ENCODE data around the gene KCNJ4. TPM values are rescaled to one million over a fixed set of nuclear protein-coding genes. Genes with fewer than 3 reads are reported as not detected.
"Not testable (repeated sequence)": the region's sequence is repeated elsewhere in the genome, so short reads cannot be mapped to it uniquely, and the experiment has no call there.

KCNJ4 gene
- polyA plus RNA-seq, 1 donor (not counting 4 experiments of a cell fraction or from before 2014, with no cell fraction given) = not detected

DNA sequence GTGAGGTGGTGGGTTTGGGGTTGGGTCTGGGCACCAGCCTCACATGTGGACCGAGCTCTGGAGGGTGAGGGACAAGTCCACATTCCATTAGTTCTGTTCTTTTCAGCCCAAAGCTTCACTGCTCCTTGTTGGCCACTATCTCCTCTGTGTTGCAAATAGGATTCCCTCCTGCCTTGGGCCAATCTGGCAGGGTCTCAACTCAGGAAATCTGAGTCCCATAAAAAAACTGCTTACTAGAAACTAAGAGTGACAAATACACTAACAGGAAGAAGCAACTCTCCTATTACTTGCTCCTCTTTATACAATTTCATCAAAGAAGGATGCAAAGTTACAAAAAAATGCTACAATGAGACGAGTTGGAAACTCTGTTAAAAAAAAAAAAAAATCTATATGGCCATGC is 71.6 kb downstream of the KCNJ4 start:
- dilution Hi-C loops (cut with MboI; ENCODE audit: extremely low pct_ligation_motif_present, low sequenced_read_pairs) = no loop called here
- FAIRE-seq = no peak
- H3K4me1 ChIP-seq (ENCODE audit: control insufficient read depth, extremely low read depth, insufficient read depth, low read length) = no peaks in the 10 kb centered on the region
- no peak overlapping the region for H2AFZ ChIP-seq (ENCODE audit: control insufficient read depth, low read length)
- peaks cover 0 to 3% of the 10 kb centered on the region in 2 experiments for H3K36me3 ChIP-seq (ENCODE audit: control insufficient read depth in 2 of 2, extremely low read depth in 1 of 2, insufficient read depth in 2 of 2, low read length in 2 of 2)
- no peaks in the 10 kb centered on the region for H3K9me3 ChIP-seq (ENCODE audit: control insufficient read depth, low read depth, low read length)
- no peaks in the 10 kb centered on the region for H3K9me1 ChIP-seq (ENCODE audit: control insufficient read depth, extremely low read depth, insufficient read depth, low read length)
- H3K4me3 ChIP-seq (ENCODE audit: control insufficient read depth in 2 of 3, extremely low read depth in 1 of 3, insufficient read depth in 2 of 3, low read depth in 1 of 3, low read length in 3 of 3) = no peak overlapping the region
- H3K4me2 ChIP-seq (ENCODE audit: control insufficient read depth, extremely low read depth, insufficient read depth, low read depth, low read length) = no peak overlapping the region
- DNase-seq (ENCODE audit: low read depth, low spot score) = no peak
- H4K20me1 ChIP-seq (ENCODE audit: control insufficient read depth, extremely low read depth, insufficient read depth, low read length) = no peaks in the 10 kb centered on the region
- H3K9ac ChIP-seq (ENCODE audit: control insufficient read depth, extremely low read depth, insufficient read depth, low read length) = no peak overlapping the region
- H3K27me3 ChIP-seq (ENCODE audit: control insufficient read depth, extremely low read depth, insufficient read depth, low read length) = no peaks in the 10 kb centered on the region
- no peak for TF ChIP-seq EZH2 (IDR thresholded peaks at IDR 0.05; ENCODE audit: low read length)
- TF ChIP-seq, protein P1, sequence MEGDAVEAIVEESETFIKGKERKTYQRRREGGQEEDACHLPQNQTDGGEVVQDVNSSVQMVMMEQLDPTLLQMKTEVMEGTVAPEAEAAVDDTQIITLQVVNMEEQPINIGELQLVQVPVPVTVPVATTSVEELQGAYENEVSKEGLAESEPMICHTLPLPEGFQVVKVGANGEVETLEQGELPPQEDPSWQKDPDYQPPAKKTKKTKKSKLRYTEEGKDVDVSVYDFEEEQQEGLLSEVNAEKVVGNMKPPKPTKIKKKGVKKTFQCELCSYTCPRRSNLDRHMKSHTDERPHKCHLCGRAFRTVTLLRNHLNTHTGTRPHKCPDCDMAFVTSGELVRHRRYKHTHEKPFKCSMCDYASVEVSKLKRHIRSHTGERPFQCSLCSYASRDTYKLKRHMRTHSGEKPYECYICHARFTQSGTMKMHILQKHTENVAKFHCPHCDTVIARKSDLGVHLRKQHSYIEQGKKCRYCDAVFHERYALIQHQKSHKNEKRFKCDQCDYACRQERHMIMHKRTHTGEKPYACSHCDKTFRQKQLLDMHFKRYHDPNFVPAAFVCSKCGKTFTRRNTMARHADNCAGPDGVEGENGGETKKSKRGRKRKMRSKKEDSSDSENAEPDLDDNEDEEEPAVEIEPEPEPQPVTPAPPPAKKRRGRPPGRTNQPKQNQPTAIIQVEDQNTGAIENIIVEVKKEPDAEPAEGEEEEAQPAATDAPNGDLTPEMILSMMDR (optimal IDR thresholded peaks at IDR 0.05 in 1 of 3, IDR thresholded peaks at IDR 0.05 in 1 of 3, conservative IDR thresholded peaks at IDR 0.05 in 1 of 3; ENCODE audit: extremely low read depth in 1 of 3, insufficient read depth in 2 of 3, low read length in 3 of 3) = no peak
- no peak overlapping the region for H3K27ac ChIP-seq (ENCODE audit: control insufficient read depth, insufficient read depth, low read length)
- peaks cover 25% of the 10 kb centered on the region for H3K79me2 ChIP-seq (ENCODE audit: control insufficient read depth, insufficient read depth, low read length)

- H3K27me3 ChIP-seq (ENCODE audit: control insufficient read depth, extremely low read depth, insufficient read depth, low read length); H2AFZ ChIP-seq (ENCODE audit: control insufficient read depth, low read length); H3K4me2 ChIP-seq (ENCODE audit: control insufficient read depth, extremely low read depth, insufficient read depth, low read depth, low read length); DNase-seq (ENCODE audit: low read depth, low spot score); H3K4me3 ChIP-seq (ENCODE audit: control insufficient read depth in 2 of 3, extremely low read depth in 1 of 3, insufficient read depth in 2 of 3, low read depth in 1 of 3, low read length in 3 of 3); H4K20me1 ChIP-seq (ENCODE audit: control insufficient read depth, extremely low read depth, insufficient read depth, low read length); H3K4me1 ChIP-seq (ENCODE audit: control insufficient read depth, extremely low read depth, insufficient read depth, low read length); H3K9ac ChIP-seq (ENCODE audit: control insufficient read depth, extremely low read depth, insufficient read depth, low read length); dilution Hi-C loops (cut with MboI; ENCODE audit: extremely low pct_ligation_motif_present, low sequenced_read_pairs); H3K9me1 ChIP-seq (ENCODE audit: control insufficient read depth, extremely low read depth, insufficient read depth, low read length); H3K27ac ChIP-seq (ENCODE audit: control insufficient read depth, insufficient read depth, low read length); FAIRE-seq; H3K36me3 ChIP-seq (ENCODE audit: control insufficient read depth in 2 of 2, extremely low read depth in 1 of 2, insufficient read depth in 2 of 2, low read length in 2 of 2); H3K9me3 ChIP-seq (ENCODE audit: control insufficient read depth, low read depth, low read length): not testable (repeated sequence)
- H3K79me2 ChIP-seq (ENCODE audit: control insufficient read depth, insufficient read depth, low read length) = peaks cover 24% of the 10 kb centered on the region
These were observed 73.6 kb downstream of the KCNJ4 start for GRCh38 chr22:38381371-38381770.

Other genes with a start within 250 kb of the KCNJ4 start
- 12.8 to 47.3 TPM (median 18.8 TPM) in 3 replicates for gene TMEM184B, start 182.2 kb downstream of the KCNJ4 start, polyA plus RNA-seq
- gene CSNK1E, start 137.8 kb downstream of the KCNJ4 start, polyA plus RNA-seq = 168 to 229 TPM (median 198 TPM) in 3 replicates
- 8.3 to 11.9 TPM (median 10.1 TPM) in 3 replicates for gene KDELR3, start 12.9 kb upstream of the KCNJ4 start, polyA plus RNA-seq
- gene DDX17, start 51.1 kb upstream of the KCNJ4 start, polyA plus RNA-seq = 237 to 276 TPM (median 270 TPM) in 3 replicates
- 0.26 to 0.30 TPM in 2 of 3 replicates, not detected in the other for gene DMC1, start 115.0 kb upstream of the KCNJ4 start, polyA plus RNA-seq
- gene FAM227A, start 201.2 kb upstream of the KCNJ4 start, polyA plus RNA-seq = 0.54 to 1.1 TPM (median 0.94 TPM) in 3 replicates
- gene CBY1, start 201.4 kb upstream of the KCNJ4 start, polyA plus RNA-seq = 39.5 to 45.0 TPM (median 40.3 TPM) in 3 replicates
- gene TOMM22, start 226.8 kb upstream of the KCNJ4 start, polyA plus RNA-seq = 45.3 to 85.6 TPM (median 81.8 TPM) in 3 replicates
- 23.8 to 40.7 TPM (median 32.6 TPM) in 3 replicates for gene JOSD1, start 245.7 kb upstream of the KCNJ4 start, polyA plus RNA-seq